Stimulated activated CD8-positive, alpha-beta memory T cell treated with anti-CD3 and anti-CD28 coated beads, Interleukin-2, amount 100 ng/mL, for 1 hour (primary cell): Measurements from ENCODE around the gene ATOX1.
"Not testable (repeated sequence)": the region's sequence is repeated elsewhere in the genome, so short reads cannot be mapped to it uniquely, and the experiment has no call there.

Experiments
- DNase-seq, 2 donors: peaks; one replicate each; pipeline ENCODE4 v3.0.0-alpha.2; 2020; ENCODE audit warnings: low read depth in 2 of 2

ATOX1 gene

DNA sequence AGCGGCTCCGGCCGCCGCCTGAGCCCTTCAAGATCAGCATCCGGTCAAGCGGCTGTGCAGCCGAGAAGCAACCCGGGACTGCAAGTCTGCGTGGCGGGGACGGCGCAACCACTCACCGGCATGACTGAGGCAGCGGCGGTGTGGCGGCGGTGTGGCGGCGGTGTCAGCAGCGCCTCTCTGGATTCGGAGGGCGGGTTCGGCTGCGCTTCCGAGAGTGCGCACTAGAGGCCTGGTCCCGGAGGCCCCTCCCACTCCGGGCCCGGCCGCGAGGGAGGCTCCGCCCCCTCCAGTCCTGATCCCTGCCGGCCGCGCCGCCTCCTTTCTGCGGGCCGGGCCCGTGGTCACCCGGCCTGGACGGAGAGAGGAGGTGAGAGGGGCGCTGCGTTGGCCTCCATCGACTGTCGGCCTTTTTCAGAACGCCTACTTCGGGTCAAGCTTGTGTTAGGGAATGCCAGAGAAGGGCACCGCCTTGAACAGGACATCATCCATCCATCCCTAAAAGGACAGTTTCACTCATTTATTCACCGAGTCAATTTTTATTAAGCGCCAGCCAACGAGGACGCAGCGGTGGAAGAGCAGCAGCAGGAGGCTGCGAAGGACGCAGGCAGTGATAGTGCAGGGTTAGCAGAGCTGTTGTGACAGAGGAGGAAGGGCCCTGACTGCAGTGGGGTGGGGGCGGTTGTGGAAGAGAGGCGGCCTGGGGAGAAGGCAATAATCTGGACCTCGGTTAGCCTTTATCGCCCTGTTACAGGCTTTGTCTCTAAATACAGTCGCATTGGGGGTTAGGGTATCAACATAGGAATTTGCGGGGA is at the start of gene ATOX1:
TSS of gene ATOX1 (minus strand) at position 202 of the 812 bp plus-strand sequence. CDS start at position 122, 80 bp downstream.
- DNase-seq, result peak; percentile 78 to 81

DNA sequence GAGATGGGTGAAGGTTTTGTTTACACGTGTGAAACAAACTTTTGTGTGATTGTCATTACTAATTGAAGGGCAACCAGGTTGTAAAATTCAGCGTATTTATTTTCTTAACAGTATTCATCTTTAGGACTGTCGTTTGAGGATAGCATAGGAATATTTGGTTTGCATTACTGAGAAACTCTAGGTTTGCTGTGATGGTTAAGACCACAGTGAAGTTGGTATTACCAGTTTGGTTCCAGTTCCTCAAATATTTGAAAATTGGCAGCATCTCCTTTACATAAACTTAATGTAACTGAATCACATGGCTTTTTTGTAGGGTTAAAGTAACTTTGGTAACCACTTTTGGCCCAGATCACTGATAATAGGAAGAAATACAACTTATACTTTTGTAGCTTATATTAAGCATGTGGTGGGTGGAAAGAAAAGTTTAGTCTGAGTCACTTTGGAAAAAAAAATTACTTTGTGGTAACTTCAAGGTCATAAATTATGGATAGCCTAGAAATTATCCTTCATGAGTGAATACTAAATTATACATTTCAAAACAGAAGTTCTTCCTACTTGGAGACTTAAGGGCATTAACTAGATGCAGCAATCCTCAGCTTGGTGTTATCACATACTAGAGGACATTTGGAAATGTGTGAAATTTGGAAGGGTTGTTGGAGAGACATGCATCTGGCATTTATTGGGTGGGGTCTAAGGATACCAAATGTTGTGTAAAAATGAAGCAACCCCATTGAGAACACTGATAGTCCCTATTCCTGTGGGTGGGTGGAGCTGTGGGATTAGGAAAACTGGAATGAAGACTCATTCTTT is 47.2 kb upstream of the ATOX1 start:
- DNase-seq, result no peak

GRCh38 chr5:151800532-151800931 is 42.1 kb upstream of the ATOX1 start:
- DNase-seq, result no peak

DNA sequence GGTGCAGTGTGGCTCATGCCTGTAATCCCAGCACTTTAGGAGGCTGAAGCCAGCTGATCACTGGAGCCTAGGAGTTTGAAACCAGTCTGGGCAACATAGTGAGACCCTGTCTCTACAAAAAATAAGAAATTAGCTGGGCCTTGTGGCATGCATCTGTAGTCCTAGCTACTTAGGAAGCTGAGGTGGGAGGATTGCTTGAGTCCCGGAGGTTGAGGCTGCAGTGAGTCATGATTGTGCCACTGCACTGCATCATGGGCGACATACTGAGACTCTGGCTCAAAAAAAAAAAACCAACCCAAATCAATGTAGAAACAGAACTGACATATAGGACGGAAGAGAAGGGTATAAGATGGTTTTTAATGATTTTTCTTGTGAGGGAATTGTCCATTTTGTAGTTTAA is 41.0 kb upstream of the ATOX1 start:
- no peak for DNase-seq

- DNase-seq, result no peak
Observed at GRCh38 chr5:151798674-151799073, 40.2 kb upstream of the ATOX1 start.

GRCh38 chr5:151795426-151795825 is 37.0 kb upstream of the ATOX1 start:
- no peak for DNase-seq

GRCh38 chr5:151793358-151793757 is 34.9 kb upstream of the ATOX1 start:
- DNase-seq, result no peak

DNA sequence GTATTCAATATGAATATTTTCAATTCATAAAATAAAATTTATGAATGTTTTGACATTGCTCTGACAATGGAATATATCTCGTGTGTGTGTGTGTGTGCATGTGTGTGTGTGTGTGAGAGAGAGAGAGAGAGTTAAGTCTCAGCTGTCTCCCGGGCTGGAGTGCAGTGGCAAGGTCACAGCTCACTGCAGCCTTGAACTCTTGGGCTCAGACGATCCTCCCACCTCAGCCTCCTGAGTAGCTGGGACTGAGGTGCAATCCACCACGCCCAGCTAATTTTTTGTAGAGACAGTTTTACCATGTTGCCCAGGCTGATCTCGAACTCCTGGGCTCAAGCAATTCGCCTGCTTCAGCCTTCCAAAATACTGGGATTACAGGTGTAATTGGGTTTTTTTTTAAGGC is 29.4 kb upstream of the ATOX1 start:
- DNase-seq, result no peak

GRCh38 chr5:151786468-151786867 is 28.0 kb upstream of the ATOX1 start:
- DNase-seq, result no peak

GRCh38 chr5:151784141-151784540 is 25.7 kb upstream of the ATOX1 start:
- no peak for DNase-seq

- DNase-seq, result not testable (repeated sequence)
Observed at GRCh38 chr5:151783664-151784063, 25.2 kb upstream of the ATOX1 start.

- DNase-seq, result no peak
Observed at GRCh38 chr5:151781201-151781600, 22.8 kb upstream of the ATOX1 start.

DNA sequence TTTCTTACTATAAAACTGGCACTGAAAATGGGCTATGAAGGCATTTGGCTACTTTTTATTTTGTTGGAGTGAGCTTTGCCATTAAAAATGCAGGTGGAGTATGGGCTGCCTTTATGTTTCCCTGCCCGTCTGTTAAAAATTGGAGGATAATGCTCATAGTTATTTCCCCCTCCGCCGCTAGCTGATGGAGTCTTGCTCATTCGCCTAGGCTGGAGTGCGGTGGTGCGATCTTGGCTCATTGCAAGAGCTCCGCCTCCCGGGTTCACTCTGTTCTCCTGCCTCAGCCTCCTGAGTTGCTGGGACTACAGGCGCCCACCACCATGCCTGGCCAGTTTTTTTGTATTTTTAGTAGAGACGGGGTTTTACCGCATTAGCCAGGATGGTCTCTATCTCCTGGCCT is 21.9 kb upstream of the ATOX1 start:
- no peak for DNase-seq

- DNase-seq, result no peak
Observed at GRCh38 chr5:151779531-151780125, 21.2 kb upstream of the ATOX1 start.

- no peak for DNase-seq
Observed at GRCh38 chr5:151775025-151775606, 16.7 kb upstream of the ATOX1 start.

GRCh38 chr5:151773951-151774350 is 15.5 kb upstream of the ATOX1 start:
- no peak for DNase-seq

DNA sequence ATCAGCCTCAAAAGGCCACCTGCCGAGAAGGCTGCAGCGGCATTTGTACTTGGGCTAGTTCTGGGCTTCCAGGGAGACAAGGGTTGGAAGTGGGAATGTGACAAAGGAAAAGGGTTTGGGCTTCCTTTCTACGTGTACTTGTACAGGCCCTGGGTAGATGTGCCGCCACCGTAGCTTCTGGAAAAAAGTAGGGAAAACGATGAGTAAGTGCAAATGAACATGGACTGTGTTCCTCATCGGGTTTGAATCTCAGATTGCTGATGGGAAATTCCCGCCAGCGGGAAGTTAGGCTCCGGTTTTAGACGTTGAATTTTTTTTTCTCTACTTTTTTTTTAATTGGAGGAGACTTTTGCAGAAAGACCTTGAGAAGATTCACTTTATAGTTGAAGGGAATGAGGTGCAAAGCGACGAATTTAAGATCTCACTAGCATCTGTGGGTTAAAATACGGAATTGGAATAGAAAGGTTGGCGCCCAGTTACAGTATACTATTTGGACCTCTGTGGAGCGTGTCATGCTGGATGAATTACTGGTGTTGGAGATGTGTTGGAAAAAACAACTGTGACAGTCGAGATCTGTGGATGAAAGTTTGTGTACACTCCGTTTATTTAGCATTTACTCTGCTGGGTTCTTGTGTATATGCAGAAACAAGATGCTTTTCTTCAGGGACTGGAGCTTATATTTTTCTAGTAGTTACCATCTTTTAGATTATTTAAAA is 14.6 kb upstream of the ATOX1 start:
- no peak for DNase-seq

GRCh38 chr5:151772029-151772845 is 13.8 kb upstream of the ATOX1 start:
- DNase-seq, result peak; percentile 11 to 14

- peak; percentile 97 to 99 for DNase-seq
Observed at GRCh38 chr5:151771259-151772028, 13.0 kb upstream of the ATOX1 start, which contains the start of gene G3BP1. Gene G3BP1 (plus strand): TSS chr5:151771954. CDS start chr5:151786621, 14,667 bp downstream.
